Measurements from ENCODE around the gene GALNT13.

GRCh38 chr2:154242687-154243086, 371.0 kb downstream of the GALNT13 start:
- TF ChIP-seq CTCF (conservative IDR thresholded peaks at IDR 0.05; ENCODE audit: low read length) (no peak), EZH2phosphoT487 (IDR thresholded peaks at IDR 0.05; ENCODE audit: borderline replicate concordance, low read depth, low read length) (no peak)

Measured in OCI-LY7 (cell line).